Measurements from ENCODE around the gene HEPACAM. TPM values are rescaled to one million over a fixed set of nuclear protein-coding genes. Genes with fewer than 3 reads are reported as not detected.
"Not testable (repeated sequence)": the region's sequence is repeated elsewhere in the genome, so short reads cannot be mapped to it uniquely, and the experiment has no call there.

Gene HEPACAM, protein sequence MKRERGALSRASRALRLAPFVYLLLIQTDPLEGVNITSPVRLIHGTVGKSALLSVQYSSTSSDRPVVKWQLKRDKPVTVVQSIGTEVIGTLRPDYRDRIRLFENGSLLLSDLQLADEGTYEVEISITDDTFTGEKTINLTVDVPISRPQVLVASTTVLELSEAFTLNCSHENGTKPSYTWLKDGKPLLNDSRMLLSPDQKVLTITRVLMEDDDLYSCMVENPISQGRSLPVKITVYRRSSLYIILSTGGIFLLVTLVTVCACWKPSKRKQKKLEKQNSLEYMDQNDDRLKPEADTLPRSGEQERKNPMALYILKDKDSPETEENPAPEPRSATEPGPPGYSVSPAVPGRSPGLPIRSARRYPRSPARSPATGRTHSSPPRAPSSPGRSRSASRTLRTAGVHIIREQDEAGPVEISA
- total RNA-seq = 0.62 TPM
- long read RNA-seq = 0 reads

- DNase-seq = no peak
- ATAC-seq = no peak
- intact Hi-C loops (cut with micrococcal nuclease) = no loop called here
Observed at GRCh38 chr11:124935548-124936514, at the start of gene HEPACAM. Gene HEPACAM, minus strand, starts transcription at chr11:124936047. Its CDS starts 41 bp downstream, at chr11:124936006.

DNA sequence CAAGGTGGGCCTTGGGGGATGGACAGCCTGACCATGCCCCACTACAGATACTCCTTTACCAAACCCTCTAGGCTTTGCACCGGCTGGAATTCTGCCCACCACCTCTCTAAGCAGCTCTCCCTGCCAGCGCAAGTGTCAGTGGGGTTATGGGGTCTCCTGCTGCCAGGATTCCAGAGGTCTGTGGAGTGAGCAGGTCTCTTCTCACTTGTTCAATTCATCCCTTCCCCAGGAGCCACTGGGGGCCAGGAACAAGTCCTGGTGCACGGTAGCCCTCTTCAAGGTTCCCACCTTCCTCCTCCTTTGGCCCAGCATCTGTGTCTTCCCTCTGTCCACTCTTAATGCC is 48.6 kb upstream of the HEPACAM start:
- DNase-seq (no peak), ATAC-seq (no peak)
- intact Hi-C loops (cut with micrococcal nuclease) = no loop called here

DNA sequence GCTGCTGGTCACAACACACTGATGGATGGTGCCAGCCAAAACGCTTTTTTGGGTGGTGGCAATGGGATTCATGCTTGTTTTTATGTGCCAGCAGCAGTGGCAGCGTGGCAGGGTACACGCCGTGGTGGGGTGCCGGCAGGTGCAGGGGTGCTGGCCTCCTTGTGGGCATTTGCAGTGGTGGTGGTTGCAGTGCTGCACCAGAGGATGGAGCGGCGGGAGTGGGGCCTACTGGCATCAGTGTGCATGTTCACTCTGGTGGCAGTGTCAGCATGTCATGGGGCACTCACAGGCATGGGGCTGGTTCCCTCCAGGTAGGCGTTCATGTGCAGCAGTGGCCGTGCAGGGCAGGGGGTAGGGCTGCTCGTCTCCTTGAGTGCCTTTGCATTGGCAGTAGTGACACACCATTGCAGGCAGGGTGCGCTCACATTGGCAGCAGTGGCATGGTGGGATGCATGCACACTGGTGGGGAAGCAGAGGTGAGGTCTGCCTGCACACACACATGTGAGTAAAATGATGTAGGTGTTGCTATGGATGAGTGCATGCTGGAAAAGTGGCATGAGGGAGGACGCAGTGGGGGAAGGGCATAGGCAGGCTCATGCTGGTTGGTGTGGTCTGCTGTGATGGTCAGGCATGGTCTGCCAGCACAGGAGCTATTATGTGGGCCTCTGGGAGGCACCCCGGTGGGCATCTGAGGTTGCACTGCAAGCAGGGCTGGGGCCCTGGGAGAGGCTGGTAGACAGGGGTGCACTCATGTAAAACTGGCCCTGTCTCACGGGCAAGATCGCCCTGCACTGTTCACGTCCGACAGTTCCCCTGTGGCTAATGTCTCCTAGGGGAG is 48.0 kb upstream of the HEPACAM start:
- DNase-seq = no peak
- ATAC-seq = no peak
- intact Hi-C loops (cut with micrococcal nuclease) = no loop called here

DNA sequence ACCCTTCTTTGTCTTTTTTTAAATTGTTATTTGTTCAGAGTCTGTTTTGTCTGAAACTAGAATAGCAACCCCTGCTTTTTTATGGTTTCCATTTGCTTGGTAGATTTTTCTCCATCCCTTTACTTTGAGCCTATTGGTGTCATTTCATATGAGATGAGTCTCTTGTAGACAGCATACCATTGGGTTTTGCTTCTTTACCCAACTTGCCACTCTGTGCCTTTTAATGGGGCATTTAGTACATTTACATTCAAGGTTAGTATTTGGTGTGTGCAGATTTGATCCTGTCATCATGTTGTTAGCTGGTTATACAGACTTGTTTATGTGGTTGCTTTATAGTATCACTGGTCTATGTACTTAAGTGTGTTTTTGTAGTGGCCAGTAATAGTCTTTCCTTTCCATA is 46.2 kb upstream of the HEPACAM start:
- DNase-seq (no peak), ATAC-seq (no peak)
- intact Hi-C loops (cut with micrococcal nuclease) = no loop called here

DNA sequence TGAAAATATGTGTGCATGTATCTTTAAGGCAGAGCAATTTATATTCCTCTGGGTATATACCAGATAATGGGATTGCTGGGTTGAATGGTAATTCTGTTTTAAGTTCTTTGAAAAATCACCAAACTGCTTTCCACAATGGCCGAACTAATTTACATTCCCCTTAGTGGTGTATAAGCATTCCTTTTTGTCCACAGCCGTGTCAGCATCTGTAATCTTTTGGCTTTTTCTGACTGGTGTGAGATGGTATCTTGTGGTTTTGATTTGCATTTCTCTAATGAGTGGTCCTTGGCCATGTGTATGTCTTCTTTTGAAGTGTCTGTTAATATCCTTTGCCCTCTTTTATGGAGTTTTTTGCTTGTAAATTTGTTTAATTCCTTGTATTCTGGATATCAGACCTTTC is 42.5 kb upstream of the HEPACAM start:
- intact Hi-C loops (cut with micrococcal nuclease) = no loop called here
- DNase-seq = no peak
- ATAC-seq = no peak

- intact Hi-C loops (cut with micrococcal nuclease) = no loop called here
- ATAC-seq (no peak), DNase-seq (no peak)
Observed at GRCh38 chr11:124977006-124977405, 41.2 kb upstream of the HEPACAM start.

DNA sequence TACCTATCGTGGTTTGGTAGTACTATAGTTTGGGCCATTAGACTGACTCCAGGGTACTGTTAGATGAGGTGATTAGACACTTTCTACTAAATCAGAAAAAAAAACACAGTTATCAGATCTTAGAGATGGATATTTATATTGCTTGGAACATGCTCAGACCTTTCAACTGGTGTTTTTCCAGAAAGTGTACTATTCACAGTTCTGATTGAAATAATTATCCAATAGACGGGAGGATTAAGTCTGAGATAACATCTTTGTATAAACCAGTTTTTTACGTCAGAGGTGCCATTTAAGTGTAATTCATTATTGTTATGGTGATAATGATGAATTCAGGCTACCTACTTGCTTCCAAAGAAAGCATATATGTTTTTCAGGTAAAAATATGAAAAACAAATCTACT is 40.7 kb upstream of the HEPACAM start:
- ATAC-seq (no peak), DNase-seq (no peak)
- intact Hi-C loops (cut with micrococcal nuclease) = no loop called here

DNA sequence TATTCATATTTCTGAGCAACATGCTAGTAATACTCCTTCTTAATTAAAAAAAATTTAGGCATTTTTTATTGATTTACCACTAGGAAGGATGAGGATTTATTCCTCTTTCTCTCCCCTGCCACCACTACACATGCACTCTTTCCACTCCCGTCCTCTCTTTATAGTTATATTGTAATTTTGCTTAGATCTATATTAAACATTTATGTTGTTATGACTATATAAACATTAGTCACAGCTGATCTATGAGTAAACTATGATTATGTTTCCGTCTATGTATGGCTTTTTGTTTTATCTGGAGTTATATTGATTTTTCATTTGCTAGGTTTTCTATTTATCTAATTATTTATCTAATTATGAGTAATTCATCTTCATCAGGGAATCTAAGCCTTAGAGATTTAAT is 36.0 kb upstream of the HEPACAM start:
- ATAC-seq (no peak), DNase-seq (no peak)
- intact Hi-C loops (cut with micrococcal nuclease) = no loop called here

DNA sequence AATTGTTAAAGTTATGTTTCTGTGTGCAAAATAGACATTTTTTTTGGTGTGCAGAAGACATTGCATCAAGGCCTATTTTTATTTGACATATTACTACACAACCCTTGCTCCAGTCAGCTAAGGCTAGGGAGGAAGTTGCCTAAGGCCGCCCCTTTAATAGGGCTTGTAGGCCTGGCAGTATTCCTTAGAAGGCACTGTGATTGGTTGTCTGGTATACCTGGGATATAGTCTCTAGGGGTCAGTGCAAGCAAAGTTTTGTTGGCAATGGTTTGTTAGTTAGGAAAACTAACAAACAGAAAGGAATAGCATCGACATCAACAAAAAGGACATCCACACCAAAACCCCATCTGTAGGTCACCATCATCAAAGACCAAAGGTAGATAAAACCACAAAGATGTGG is 35.1 kb upstream of the HEPACAM start:
- ATAC-seq (no peak), DNase-seq (no peak)
- intact Hi-C loops (cut with micrococcal nuclease) = no loop called here

DNA sequence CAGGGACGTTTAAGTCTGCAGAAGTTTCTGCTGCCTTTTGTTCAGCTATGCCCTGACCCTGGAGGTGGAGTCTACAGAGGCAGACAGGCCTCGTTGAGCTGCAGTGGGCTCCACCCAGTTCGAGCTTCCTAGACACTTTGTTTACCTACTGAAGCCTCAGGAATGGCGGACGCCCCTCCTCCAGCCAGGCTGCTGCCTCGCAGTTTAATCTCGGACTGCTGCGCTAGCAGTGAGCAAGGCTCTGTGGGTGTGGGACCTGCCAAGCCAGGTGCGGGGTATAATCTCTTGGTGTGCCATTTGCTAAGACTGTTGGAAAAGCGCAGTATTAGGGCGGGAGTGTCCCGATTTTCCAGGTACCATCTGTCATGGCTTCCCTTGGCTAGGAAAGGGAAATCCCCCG is 32.4 kb upstream of the HEPACAM start:
- intact Hi-C loops (cut with micrococcal nuclease); DNase-seq; ATAC-seq: not testable (repeated sequence)

GRCh38 chr11:124961972-124962609 is 26.2 kb upstream of the HEPACAM start:
- DNase-seq (no peak), ATAC-seq (peak; percentile 74)
- intact Hi-C loops (cut with micrococcal nuclease) = no loop called here

DNA sequence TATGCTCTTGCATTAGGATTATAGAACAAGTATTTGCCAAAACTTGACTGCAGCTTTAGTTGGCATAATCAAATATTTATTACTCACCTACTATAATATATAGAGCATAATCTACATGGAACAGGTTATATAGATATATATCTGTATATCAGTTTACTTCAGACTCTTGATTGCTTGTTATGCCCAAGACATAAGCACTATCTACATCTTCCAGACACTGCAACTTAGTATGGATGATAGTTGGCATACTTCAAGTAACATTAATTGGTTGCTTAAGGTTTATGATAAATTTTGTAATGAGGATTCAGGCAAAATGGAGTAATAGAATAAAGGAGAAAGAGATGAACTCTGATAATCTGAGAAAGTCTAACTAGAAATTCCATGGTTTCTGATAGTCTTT is 19.2 kb upstream of the HEPACAM start:
- intact Hi-C loops (cut with micrococcal nuclease) = no loop called here
- DNase-seq = no peak
- no peak for ATAC-seq

DNA sequence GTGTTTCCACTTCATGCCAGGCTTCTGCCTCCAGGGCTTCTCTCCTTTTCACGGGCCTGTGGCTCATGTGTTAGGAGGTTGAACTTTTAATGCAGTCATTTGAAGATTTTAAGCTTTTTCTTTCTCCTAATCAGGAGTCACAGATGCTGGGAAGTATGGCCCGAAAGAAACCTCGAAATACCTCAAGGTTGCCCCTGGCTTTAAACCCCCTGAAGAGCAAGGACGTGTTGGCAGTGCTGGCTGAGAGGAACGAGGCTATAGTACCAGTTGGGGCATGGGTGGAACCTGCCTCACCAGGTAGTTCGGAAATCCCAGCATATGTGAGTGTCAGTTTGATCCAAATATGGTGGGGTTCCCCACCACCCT is 18.7 kb upstream of the HEPACAM start:
- intact Hi-C loops (cut with micrococcal nuclease) = no loop called here
- no peak for DNase-seq
- no peak for ATAC-seq

DNA sequence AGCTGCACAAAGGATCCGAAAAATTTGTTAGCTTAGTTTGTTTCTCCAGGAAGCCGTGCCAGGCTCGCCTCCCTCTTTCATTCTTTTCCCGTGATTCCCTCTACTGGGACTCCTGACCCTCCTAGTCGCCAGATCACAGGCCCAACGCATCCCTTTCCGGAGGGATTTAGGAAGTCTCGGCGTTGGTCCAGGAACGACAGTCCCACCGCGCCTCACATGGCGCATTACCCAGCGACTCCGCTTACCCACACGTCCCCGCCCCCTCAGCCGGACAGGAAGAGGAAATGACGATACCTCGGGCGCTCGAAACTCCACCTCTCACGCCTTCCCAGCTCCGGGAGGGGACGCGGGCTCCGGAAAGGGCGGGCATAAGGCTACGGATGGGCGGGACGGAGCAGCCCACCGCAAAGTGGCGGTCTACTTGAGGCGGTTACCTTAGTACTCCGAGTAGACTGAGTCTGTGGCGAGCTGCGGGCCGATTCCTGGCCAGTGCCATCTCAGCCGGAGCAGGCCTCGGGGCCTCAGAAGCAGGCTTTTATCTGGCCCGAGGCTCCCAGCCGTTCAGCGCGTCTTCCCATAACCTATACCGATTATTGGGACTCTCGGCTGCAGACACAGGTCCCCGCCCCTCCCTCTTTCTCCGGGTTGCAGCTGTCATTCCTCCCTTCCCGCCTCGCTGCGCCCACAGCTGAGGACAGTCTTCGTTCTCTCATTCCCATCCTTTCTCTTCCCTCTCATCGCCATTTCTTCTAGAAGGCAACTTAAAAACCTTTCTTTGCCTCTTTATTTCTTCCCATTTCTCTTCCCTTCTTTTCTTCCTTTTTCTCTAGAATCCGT is 18.1 kb upstream of the HEPACAM start, which contains the start of gene CCDC15:
TSS of gene CCDC15 (plus strand) at position 450 of the 837 bp plus-strand sequence. CDS start 531 bp downstream, outside the sequence.
- ATAC-seq (peak; percentile 100), DNase-seq (peak; percentile 97)
- intact Hi-C loops (cut with micrococcal nuclease) = no loop called here

DNA sequence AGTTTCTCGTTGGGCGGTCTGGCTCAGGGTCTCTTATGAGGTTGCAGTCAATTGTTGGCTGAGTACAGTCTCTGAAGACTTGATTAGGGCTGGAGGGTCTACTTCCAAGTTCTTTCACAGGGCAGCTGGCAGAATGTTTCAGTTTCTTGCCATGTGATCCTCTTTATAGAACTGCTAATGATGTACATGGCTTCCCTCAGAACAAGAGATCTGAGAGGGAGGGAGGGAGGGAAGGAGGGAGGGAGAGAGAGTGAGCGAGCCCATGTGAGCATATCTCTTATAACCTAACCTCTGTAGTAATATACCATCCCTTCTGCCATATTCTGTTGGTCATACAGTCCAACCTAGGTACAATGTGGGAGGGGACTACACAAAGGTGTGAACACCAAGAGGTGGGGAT is 15.5 kb upstream of the HEPACAM start:
- intact Hi-C loops (cut with micrococcal nuclease) = no loop called here
- no peak for ATAC-seq
- DNase-seq = no peak

DNA sequence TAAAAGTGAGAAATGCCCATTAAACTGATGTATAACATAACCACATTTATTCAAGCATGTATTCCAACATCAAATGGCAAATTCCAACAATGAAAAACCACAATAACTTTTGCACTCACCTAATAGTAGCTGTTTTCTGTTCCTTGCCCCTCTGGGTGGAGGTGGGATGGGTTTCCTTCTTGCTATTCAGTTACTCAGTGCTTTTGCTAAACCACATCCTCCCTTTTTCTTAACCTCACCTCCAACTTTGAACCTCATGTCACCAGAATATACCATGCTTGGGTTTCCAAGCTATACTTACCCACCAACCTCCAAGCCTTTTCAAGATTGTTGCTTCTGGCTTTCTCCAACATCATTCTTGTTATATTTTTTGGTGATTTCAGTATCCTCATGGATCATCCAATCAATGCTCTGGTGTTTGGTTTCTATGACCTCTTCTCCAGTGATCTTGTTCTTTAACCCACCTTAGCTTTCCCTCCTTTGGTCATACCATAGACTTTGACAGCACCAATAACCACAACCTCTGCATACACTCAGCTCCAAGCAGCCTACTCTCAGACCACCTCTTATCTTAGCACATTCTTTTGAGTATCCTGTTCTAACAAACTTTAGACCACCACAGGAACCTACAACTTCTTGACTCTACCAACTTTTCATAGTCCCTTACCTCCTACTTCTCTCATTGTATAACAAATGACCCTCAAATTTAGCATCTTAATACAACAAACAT is 14.9 kb upstream of the HEPACAM start:
- ATAC-seq (no peak), DNase-seq (no peak)
- intact Hi-C loops (cut with micrococcal nuclease) = no loop called here

DNA sequence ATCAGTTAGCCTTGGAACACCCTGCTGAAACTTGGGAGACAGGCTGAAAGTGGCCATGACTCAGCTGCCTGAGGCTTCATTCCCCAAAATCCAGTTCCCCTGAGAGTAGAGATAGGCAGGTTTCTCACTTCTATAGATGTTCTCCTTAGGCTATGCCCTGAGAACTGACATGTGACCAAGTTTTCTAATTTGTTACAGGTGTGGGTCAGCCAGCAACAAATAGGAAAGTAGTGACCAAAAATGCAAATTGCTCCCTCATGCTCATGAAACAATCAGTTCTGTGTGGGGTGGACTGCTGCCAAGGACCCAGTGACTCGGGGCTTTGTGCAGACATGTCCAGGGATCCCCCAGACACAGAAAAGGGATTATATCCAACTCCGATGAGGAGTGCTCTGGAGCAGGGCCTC is 10.9 kb upstream of the HEPACAM start:
- DNase-seq = no peak
- no peak for ATAC-seq
- intact Hi-C loops (cut with micrococcal nuclease) = no loop called here

All from left ventricle myocardium superior (tissue), 1 donor.